RPMI7951 (cell line): ENCODE measurements around the gene LGR4. TPM values are rescaled to one million over a fixed set of nuclear protein-coding genes. Genes with fewer than 3 reads are reported as not detected.

Experiments
- DNase-seq: peaks from one replicate; pipeline ENCODE4 v3.0.0-alpha.2; 2012; ENCODE audit warnings: low read depth
- total RNA-seq: library from RNA; depleted of rRNA; stranded (reverse); fragments of >200 nt; shearing (Covaris generic); gene quantifications from 2 replicates; pipeline ENCODE4 v1.2.3, GENCODE V29; 2014

LGR4 gene
- total RNA-seq, 1 experiment from 2014 or later, result 9.0 TPM

GRCh38 chr11:27427183-27427980, 45.2 kb downstream of the LGR4 start:
- DNase-seq, result no peak

GRCh38 chr11:27425814-27426213, 46.8 kb downstream of the LGR4 start:
- no peak for DNase-seq

GRCh38 chr11:27423125-27423524, 49.5 kb downstream of the LGR4 start:
- peak; percentile 63 for DNase-seq

- no peak for DNase-seq
Measured at GRCh38 chr11:27421819-27422494, 50.6 kb downstream of the LGR4 start.

- DNase-seq, result no peak
Measured at GRCh38 chr11:27420722-27421572, 51.6 kb downstream of the LGR4 start.

- DNase-seq, result no peak
Measured at GRCh38 chr11:27420217-27420616, 52.4 kb downstream of the LGR4 start.

GRCh38 chr11:27418356-27418755, 54.2 kb downstream of the LGR4 start:
- no peak for DNase-seq

- no peak for DNase-seq
Measured at GRCh38 chr11:27416568-27417176, 55.9 kb downstream of the LGR4 start.

GRCh38 chr11:27414644-27415043, 57.9 kb downstream of the LGR4 start:
- no peak for DNase-seq

GRCh38 chr11:27413218-27413617, 59.4 kb downstream of the LGR4 start:
- DNase-seq, result no peak

- no peak for DNase-seq
Measured at GRCh38 chr11:27412192-27412691, 60.3 kb downstream of the LGR4 start.

GRCh38 chr11:27411328-27411727, 61.3 kb downstream of the LGR4 start:
- no peak for DNase-seq

- no peak for DNase-seq
Measured at GRCh38 chr11:27410272-27410671, 62.3 kb downstream of the LGR4 start.

- no peak for DNase-seq
Measured at GRCh38 chr11:27409742-27410141, 62.8 kb downstream of the LGR4 start.

GRCh38 chr11:27409049-27409448, 63.5 kb downstream of the LGR4 start:
- DNase-seq, result no peak

- no peak for DNase-seq
Measured at GRCh38 chr11:27408246-27408800, 64.3 kb downstream of the LGR4 start.

- no peak for DNase-seq
Measured at GRCh38 chr11:27406498-27407354, 65.9 kb downstream of the LGR4 start.

GRCh38 chr11:27405134-27405533, 67.5 kb downstream of the LGR4 start:
- no peak for DNase-seq

GRCh38 chr11:27404427-27404826, 68.2 kb downstream of the LGR4 start:
- DNase-seq, result no peak

GRCh38 chr11:27403195-27403594, 69.4 kb downstream of the LGR4 start:
- no peak for DNase-seq
